Measurements from ENCODE around the gene SLC30A7.
A peak's percentile ranks its signal among the peaks of the same experiment; 100 is the strongest.

Gene SLC30A7

DNA sequence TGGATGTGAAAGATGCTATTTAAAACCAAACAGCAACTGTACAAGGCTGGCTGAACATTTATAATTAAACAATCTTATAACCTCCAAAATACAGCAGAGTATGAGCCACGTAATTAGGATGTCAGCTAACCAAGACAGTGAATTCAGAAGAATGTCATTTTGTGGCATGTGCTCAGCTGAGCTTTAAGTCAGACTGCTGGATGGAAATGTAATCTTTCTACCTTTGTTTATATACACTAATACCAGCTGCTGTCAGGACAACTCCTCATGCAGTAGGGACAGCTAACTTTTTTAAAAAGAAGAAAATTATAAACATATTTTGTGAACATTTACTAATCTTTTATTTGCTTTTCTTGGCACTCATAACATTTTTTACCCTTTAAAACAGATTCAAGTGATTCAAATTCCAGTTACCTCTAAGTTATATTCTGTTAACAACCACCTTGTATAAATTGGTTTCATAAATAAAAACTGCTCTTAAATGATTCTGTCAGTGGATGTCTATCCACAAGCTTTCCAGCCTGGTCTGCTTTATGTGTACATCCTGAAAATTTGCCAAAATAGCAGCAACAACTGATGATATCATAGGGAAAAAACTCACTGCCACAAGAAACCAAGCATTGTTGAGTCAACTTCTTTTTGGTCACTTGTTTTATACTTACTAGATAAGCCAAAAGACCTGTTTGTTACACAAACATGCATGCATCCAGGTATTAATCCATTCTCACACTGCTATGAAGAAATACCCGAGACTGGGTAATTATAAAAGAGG lies 93.6 kb downstream of the SLC30A7 start:
- DNase-seq = peak; percentile 68

DNA sequence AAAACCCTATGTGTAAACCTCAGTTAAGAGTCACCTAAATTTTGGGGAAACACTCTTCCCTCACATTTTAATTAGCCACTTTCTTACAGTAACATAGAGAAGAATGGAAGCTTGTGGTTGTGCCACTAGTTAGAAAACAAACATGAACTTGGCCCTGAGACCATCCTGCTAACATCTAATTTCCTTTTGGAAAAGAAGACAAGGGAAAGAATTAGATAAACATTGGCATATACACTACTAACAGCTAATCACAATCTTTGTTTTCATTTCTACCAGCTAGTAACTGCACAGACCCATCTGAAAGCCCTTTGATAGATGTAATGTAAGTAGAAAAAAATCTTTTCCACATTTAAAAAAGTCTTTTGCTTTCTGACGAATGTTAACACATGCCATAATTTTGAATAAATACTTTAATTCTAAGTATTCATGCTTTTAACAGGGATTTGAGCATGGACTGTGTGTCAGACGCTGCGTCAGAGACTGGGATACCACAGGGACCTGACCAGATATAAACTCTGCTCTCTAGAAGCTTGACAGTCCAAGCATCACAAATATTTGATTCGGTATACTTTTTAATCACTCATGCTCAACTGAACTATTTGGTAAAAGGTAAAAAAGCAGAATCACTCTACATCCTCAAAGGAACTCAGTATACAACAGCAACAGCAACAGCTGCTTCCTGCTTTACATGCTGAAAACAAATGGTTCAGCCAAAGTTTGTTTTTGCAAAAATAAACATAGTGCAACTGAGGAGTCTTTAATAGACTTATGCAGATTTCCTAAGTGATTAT lies 99.5 kb downstream of the SLC30A7 start:
- no peak for DNase-seq

DNA sequence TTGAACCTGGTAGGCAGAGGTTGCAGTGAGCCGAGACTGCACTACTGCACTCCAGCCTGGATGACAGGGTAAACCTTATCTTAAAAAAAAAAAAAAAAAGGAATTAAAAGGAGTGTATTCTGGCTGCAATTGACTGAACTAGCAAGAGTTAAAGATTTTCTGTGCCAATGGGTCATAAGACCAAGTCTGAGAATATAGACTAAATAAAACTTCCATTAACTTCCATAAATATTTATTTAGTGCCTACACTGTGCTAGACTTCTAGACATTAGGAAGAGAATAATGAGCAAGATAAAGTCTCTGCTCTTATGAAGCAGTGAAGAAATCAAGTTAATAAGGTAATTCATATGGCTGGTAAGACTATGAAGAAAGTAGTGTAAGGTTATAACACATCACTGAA lies 102.5 kb downstream of the SLC30A7 start:
- no peak for DNase-seq

DNA sequence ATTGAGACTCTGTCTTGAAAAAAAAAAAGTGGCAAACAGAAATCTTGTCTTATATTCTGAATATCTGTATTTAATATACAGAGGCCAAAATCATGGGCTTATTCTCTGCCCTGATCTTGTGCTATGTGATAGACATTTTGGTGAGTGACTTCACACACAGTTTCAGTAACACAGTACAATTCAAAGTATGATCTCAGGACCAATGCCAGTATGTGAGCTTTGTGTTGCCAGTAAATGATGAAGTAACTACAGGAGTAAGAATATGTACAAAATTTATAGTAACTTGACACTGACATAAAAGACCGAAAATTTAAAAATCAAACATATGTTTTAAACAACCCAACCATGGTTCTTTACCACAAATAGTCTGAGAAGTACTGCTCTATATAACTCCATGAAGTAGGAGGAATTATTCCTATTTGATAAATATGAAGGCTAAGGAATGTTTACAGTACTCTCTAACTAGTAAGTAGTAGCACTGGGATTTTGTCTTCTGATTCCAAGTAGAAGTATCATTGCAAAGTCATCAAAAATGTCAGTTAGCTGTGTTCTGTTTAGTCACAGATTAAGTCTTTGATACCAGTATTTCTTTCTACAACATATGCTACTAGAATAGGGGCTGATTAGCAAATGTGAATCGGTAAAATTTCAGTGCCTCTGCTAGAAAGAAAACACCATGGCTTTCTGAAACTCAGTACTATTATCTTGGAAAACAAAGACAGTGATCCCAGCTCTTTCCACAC lies 104.4 kb downstream of the SLC30A7 start:
- DNase-seq = no peak

DNA sequence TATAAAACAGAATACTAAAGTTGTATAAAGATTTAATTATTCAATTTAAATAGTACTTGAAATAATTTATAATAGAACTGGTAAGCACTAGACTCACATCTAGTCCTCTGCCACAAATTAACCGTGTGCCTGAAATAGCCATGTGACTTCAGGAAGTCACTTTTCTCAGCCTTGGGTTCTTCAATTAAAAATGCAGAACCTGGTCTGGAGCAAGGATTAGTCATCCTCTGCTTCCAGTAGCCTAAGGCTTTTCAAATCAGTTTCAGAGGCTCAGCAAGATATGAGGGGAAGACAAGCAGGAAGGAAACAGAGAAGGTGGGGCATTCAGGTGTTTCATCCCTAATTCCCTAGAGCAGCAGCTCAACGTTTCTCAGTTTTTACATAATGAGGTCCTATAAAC lies 106.7 kb downstream of the SLC30A7 start:
- DNase-seq = no peak

- DNase-seq = no peak
Observed at GRCh38 chr1:101003012-101003650, 107.2 kb downstream of the SLC30A7 start.

- DNase-seq = no peak
Observed at GRCh38 chr1:101004061-101004460, 108.2 kb downstream of the SLC30A7 start.

DNA sequence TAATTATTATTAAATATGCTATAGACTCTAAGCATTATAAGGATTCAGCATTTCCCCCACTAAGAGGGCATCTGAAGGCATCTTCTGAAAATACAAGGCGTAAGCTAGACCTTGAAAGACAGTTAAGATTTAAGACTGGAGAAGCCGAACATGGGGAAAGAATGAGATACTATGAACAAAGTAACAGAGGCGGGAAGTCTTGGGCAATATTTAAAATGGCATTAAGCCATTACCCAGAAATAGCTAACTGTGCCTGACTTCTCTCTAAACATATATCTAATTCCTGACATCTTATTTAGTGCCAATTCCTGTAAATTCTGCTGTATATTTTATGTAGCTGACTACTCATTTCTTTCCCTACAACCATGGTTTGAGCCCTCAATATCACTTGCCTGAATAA lies 108.8 kb downstream of the SLC30A7 start:
- DNase-seq = no peak

DNA sequence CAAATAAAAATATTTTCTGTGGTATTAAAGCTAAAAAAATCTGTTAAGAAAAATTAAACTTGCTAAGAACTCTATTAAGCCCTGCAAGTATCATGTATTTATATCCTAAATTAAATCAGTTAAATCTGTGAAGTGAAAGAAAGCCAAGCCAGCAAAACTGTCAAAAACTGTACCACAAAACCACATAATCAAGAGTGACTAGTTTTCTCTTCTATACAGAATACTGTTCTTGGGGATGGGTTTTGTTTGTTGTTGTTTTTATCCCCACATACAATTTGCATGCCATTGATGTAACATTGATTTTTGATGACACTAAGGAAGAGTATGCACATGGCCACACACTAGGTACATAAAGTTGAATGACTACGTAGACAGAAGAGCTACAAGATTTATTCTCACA lies 109.3 kb downstream of the SLC30A7 start:
- DNase-seq = no peak

- DNase-seq = no peak
Observed at GRCh38 chr1:101005871-101006270, 110.0 kb downstream of the SLC30A7 start.

GRCh38 chr1:101006553-101006952 lies 110.7 kb downstream of the SLC30A7 start:
- DNase-seq = no peak

DNA sequence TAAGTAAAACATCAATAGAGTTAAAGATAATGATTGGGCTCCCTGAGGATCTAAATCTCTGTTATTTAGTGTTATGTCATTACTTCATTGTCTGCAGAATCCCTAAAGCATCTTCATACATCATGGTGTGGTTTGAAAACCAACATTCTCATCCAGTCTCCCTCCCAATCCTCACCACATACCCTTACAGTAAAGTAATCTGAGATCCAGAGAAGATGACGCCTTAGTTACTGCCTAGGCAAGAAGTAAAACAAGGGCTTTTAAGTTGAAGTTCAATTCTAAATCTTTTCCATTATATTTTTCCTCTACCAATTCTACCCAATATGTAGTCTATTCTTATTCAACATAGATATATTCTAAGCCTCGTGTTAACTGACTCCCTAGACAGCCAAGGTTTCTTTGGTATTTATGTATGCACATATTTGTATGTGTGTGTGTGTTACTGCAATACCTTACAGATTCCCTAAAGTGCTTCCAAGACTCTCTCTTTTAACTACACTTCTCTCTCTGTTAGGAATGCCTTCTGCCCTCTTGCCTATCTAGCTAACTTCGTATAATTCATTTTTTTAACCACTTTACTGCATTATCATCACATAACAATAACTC lies 112.4 kb downstream of the SLC30A7 start:
- no peak for DNase-seq

DNA sequence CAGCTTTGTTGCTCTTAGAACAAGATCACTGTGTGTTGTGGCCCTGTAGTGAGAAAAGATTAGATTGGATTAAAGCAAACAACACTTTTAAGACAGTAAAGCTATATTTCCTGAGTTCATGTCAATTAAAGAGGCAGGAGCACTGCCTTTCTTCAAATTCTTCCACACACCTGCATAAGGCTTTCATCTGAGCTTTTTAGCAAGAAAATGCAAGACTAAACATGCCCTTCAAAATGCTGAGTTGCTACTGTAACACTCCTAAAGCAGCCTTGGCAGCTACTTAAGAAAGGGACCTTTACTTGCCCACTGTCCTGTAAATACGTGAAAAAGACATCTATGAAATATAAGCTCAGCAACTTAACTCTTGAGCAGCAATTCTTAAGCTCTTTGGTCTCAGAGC lies 117.9 kb downstream of the SLC30A7 start:
- no peak for DNase-seq

GRCh38 chr1:101017448-101017847 lies 121.6 kb downstream of the SLC30A7 start:
- DNase-seq = no peak

GRCh38 chr1:101022294-101022693 lies 126.4 kb downstream of the SLC30A7 start:
- no peak for DNase-seq

DNA sequence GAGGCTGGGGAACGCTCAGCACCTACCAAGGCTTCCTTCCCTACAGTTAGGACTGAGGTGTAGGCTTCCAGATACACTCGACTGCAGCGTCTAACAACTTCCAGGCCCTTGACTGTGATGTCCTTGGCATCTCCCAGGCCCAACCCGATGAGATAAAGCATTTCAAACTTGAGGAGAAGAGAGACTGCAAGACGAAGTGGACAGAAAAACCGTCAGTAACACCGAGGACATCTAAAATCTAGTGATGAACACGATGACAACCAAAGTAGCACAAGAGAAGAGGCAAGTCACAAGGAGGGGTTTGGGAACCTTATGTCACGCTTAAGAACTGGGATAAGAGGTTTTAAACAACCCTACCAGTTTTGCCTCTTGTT lies 129.4 kb downstream of the SLC30A7 start:
- no peak for DNase-seq

- peak; percentile 78 for DNase-seq
Observed at GRCh38 chr1:101025657-101026429, 130.0 kb downstream of the SLC30A7 start, which contains the start of gene DPH5. TSS of gene DPH5 (minus strand) at chr1:101025784. CDS start at chr1:101025443, 341 bp downstream.

DNA sequence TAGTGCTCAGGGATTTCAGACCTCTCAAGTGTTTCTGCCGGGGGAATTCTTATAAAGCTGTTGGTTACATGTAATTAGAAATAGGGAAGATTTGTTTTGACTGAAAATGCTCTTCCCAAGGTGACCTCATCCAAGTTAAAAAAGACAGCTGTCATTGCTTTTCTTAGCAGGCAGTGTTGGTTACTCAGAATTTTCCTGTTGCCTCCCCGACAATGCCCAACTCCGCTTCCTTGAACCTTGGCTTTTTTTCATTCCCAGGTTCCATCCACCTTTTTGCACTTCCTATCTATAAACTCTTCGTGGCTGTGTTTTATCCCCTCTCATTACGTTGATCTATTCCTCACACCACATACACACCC lies 130.5 kb downstream of the SLC30A7 start:
- DNase-seq = no peak

DNA sequence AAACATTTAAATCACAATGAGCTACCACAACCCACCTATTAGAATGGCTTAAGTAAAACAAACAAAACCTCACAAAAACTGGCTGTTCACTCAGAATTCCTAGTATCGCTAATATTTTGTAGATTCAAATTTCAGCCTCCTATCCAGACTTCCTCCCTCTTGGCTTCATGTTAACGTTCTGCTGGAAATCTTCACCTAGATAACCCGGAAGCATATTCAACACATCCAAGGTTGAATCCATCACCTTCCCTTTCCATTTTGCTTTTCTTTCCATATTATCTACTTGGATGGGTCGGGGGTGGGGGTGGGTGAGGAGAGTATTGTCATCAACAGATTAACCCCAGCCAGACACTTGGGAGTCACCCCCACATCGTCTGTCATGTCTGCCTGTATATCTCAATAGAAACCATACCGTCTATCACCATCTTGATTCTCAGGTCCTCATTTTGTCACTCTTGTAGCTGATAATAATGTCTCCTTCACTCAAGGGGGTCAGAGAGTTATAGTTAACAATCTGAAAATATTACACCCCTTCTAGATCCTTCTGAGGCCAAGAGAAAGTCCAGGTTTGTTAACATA lies 131.4 kb downstream of the SLC30A7 start:
- DNase-seq = no peak

- DNase-seq = no peak
Observed at GRCh38 chr1:101028466-101028865, 132.6 kb downstream of the SLC30A7 start.

DNA sequence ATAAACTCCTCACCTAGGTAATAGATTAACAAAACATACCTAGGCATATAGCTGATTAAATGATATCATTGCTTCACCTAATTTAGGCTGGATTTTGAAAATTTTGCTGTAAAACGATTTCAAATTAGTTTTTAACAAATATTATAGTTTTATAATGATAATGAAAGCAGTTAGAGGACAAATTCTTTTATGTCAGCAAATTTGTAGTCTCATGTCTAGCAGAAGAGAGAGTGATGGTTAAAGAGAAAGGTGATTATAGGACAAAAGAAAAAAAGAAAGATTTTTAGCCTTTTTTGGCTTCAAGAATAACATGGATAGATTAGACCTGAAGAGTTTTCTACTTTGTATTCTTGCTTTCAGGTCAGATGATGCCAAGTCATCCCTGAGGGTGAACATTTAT lies 133.3 kb downstream of the SLC30A7 start:
- DNase-seq = no peak

DNA sequence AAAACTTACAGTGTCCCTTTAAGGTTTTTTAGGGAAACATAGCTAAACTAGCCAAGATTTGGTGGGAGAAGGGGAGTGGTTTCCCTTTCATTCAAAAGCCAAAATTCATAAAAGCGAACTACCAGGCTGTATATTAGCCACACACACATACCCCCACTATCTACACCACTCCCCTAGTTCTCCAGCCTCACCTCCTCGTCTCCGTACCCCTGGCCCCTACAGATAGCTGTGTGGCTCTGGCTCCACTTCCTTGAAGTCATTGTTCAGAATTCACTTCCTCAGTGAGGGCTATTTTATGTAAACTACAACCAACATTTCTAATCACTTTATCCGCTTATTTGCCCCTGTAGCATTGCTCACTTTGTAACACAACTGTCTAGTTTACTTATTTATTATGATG lies 135.0 kb downstream of the SLC30A7 start:
- no peak for DNase-seq
